ENCODE measurements around the gene INPP4A. TPM values are rescaled to one million over a fixed set of nuclear protein-coding genes. Genes with fewer than 3 reads are reported as not detected.

The INPP4A gene
- total RNA-seq, 1 experiment from 2014 or later, result 26.7 TPM

- CTCF ChIA-PET, result interaction anchor here (0.6 kb wide), 1 partner anchor 31 kb away, joined by 3 read pairs; no protein-coding TSS in a partner anchor
- Mint-ChIP-seq H3K4me1 (ENCODE audit: low read depth, unreplicated experiment) (no peaks in the 10 kb centered on the region), H3K36me3 (ENCODE audit: insufficient read depth, unreplicated experiment) (no peaks in the 10 kb centered on the region), H3K27ac (ENCODE audit: unreplicated experiment) (no peak overlapping the region), H3K27me3 (ENCODE audit: unreplicated experiment) (no peaks in the 10 kb centered on the region), H3K9me3 (ENCODE audit: low read depth, unreplicated experiment) (no peaks in the 10 kb centered on the region), H3K4me3 (ENCODE audit: low read depth, unreplicated experiment) (no peak overlapping the region)
- DNase-seq, result no peak
- TF ChIP-seq CTCF (IDR thresholded peaks at IDR 0.05; ENCODE audit: unreplicated experiment), result no peak
- no TSS peak for BruUV-seq (replicated peaks)
- intact Hi-C loops (cut with micrococcal nuclease; ENCODE audit: unreplicated experiment), result no loop called here
These were observed 88.1 kb downstream of the INPP4A start for GRCh38 chr2:98532756-98533155.

GRCh38 chr2:98533547-98533946, 88.9 kb downstream of the INPP4A start:
- no TSS peak for BruUV-seq (replicated peaks)

GRCh38 chr2:98534761-98535160, 90.1 kb downstream of the INPP4A start:
- no peak overlapping the region for H3K4me3 Mint-ChIP-seq (ENCODE audit: low read depth, unreplicated experiment)
- no peaks in the 10 kb centered on the region for H3K4me1 Mint-ChIP-seq (ENCODE audit: low read depth, unreplicated experiment)
- no peaks in the 10 kb centered on the region for H3K36me3 Mint-ChIP-seq (ENCODE audit: insufficient read depth, unreplicated experiment)
- H3K9me3 Mint-ChIP-seq (ENCODE audit: low read depth, unreplicated experiment), result no peaks in the 10 kb centered on the region
- no TSS peak for BruUV-seq (replicated peaks)
- H3K27ac Mint-ChIP-seq (ENCODE audit: unreplicated experiment), result no peak overlapping the region
- no peak for TF ChIP-seq CTCF (IDR thresholded peaks at IDR 0.05; ENCODE audit: unreplicated experiment)
- H3K27me3 Mint-ChIP-seq (ENCODE audit: unreplicated experiment), result no peaks in the 10 kb centered on the region
- CTCF ChIA-PET, result no interaction called here
- DNase-seq, result no peak
- intact Hi-C loops (cut with micrococcal nuclease; ENCODE audit: unreplicated experiment), result no loop called here

More at GRCh38 chr2:98533547-98533946, 88.9 kb downstream of the INPP4A start:
- no peak for TF ChIP-seq CTCF (IDR thresholded peaks at IDR 0.05; ENCODE audit: unreplicated experiment)
- CTCF ChIA-PET, result no interaction called here
- no peaks in the 10 kb centered on the region for H3K27me3 Mint-ChIP-seq (ENCODE audit: unreplicated experiment)
- no peak overlapping the region for H3K4me3 Mint-ChIP-seq (ENCODE audit: low read depth, unreplicated experiment)
- intact Hi-C loops (cut with micrococcal nuclease; ENCODE audit: unreplicated experiment), result no loop called here
- H3K36me3 Mint-ChIP-seq (ENCODE audit: insufficient read depth, unreplicated experiment), result no peaks in the 10 kb centered on the region
- H3K4me1 Mint-ChIP-seq (ENCODE audit: low read depth, unreplicated experiment), result no peaks in the 10 kb centered on the region
- no peak overlapping the region for H3K27ac Mint-ChIP-seq (ENCODE audit: unreplicated experiment)
- no peaks in the 10 kb centered on the region for H3K9me3 Mint-ChIP-seq (ENCODE audit: low read depth, unreplicated experiment)
- no peak for DNase-seq

GRCh38 chr2:98535971-98536677, 91.5 kb downstream of the INPP4A start:
- BruUV-seq (replicated peaks), result no TSS peak
- Mint-ChIP-seq H3K4me1 (ENCODE audit: low read depth, unreplicated experiment) (no peaks in the 10 kb centered on the region), H3K4me3 (ENCODE audit: low read depth, unreplicated experiment) (no peak overlapping the region), H3K36me3 (ENCODE audit: insufficient read depth, unreplicated experiment) (no peaks in the 10 kb centered on the region), H3K27me3 (ENCODE audit: unreplicated experiment) (no peaks in the 10 kb centered on the region), H3K9me3 (ENCODE audit: low read depth, unreplicated experiment) (no peaks in the 10 kb centered on the region), H3K27ac (ENCODE audit: unreplicated experiment) (no peak overlapping the region)
- TF ChIP-seq CTCF (IDR thresholded peaks at IDR 0.05; ENCODE audit: unreplicated experiment), result no peak
- intact Hi-C loops (cut with micrococcal nuclease; ENCODE audit: unreplicated experiment), result no loop called here
- DNase-seq, result no peak
- CTCF ChIA-PET, result no interaction called here
